GM12878 (cell line): ENCODE results near the gene CS.

Experiments used
- EP300 ChIP-seq, 2 experiments: fragments of 150-350 bp in 1 of 2; IDR thresholded peaks; 2 replicates each; pipeline ENCODE4 v1.6.1; 2011 to 2012; ENCODE audit warnings: low read depth in 2 of 2, low read length in 2 of 2, borderline replicate concordance in 1 of 2, improper control_type of control experiment in 1 of 2, inconsistent platforms in 1 of 2; ENCODE audit not compliant: control insufficient read depth in 1 of 2
- EZH2 ChIP-seq: IDR thresholded peaks from 2 replicates; pipeline ENCODE4 v1.6.1; 2012; ENCODE audit warnings: low read depth, mild to moderate bottlenecking, control low read depth, inconsistent platforms, low read length, borderline replicate concordance; ENCODE audit not compliant: control insufficient read depth
- HDAC2 ChIP-seq: fragments of 200-600 bp; sonication (generic); IDR thresholded peaks from 2 replicates; pipeline ENCODE4 v1.6.1; 2017
- PML ChIP-seq: IDR thresholded peaks from 2 replicates; pipeline ENCODE4 v1.6.1; 2012; ENCODE audit warnings: low read length, inconsistent platforms
- SREBF2 ChIP-seq: IDR thresholded peaks from 2 replicates; pipeline ENCODE4 v1.6.1; 2012; ENCODE audit warnings: mild to moderate bottlenecking, low read length
- SRF ChIP-seq, 2 experiments: IDR thresholded peaks; 2 replicates each; pipeline ENCODE4 v1.6.1; 2011; ENCODE audit warnings: low read depth in 2 of 2, low read length in 2 of 2, mild to moderate bottlenecking in 1 of 2, moderate library complexity in 1 of 2
- STAT3 ChIP-seq: IDR thresholded peaks from 2 replicates; pipeline ENCODE4 v1.6.1; 2011; ENCODE audit warnings: low read depth, low read length, improper control_type of control experiment
- TF ChIP-seq, protein P1 (sequence below), 3 experiments: IDR thresholded peaks in 2 of 3; conservative IDR thresholded peaks in 1 of 3; 2 replicates each; pipeline ENCODE4 v1.5.1; 2011; ENCODE audit warnings: low read depth in 3 of 3, low read length in 3 of 3, mild to moderate bottlenecking in 3 of 3, control low read depth in 2 of 3, moderate library complexity in 2 of 3, inconsistent platforms in 1 of 3, mixed read lengths in 1 of 3; ENCODE audit not compliant: control insufficient read depth in 2 of 3, insufficient read depth in 1 of 3; ENCODE audit errors: extremely low read depth in 1 of 3

DNA sequence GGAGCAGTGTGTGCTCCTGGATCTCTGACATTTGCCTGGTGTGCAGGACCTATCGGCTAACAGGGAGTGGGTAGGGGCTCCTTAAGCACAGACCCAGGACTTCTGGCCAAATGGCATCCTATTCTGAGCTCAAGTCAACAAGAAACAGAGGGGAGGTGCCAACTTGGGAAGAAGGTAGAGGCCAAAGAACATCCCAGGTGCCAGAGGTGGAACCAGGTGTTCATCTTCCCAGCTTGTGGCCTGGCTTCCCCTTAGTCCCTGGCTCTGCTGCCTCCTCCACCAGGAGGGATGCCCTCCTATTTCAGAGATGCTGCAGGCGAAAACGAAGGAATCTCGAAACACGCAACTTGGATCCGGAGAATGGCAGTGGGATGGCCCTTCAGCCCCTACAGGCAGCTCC, 64.0 kb downstream of the CS start:
- TF ChIP-seq PML (no peak), HDAC2 (no peak), EP300 (IDR thresholded peaks at IDR 0.05; ENCODE audit: borderline replicate concordance in 1 of 2, control insufficient read depth in 1 of 2, low read depth in 2 of 2, low read length in 2 of 2) (no peak), SRF (IDR thresholded peaks at IDR 0.05; ENCODE audit: low read depth in 2 of 2, low read length in 2 of 2) (no peak), STAT3 (no peak), EZH2 (no peak), SREBF2 (no peak)
- TF ChIP-seq, protein P1, sequence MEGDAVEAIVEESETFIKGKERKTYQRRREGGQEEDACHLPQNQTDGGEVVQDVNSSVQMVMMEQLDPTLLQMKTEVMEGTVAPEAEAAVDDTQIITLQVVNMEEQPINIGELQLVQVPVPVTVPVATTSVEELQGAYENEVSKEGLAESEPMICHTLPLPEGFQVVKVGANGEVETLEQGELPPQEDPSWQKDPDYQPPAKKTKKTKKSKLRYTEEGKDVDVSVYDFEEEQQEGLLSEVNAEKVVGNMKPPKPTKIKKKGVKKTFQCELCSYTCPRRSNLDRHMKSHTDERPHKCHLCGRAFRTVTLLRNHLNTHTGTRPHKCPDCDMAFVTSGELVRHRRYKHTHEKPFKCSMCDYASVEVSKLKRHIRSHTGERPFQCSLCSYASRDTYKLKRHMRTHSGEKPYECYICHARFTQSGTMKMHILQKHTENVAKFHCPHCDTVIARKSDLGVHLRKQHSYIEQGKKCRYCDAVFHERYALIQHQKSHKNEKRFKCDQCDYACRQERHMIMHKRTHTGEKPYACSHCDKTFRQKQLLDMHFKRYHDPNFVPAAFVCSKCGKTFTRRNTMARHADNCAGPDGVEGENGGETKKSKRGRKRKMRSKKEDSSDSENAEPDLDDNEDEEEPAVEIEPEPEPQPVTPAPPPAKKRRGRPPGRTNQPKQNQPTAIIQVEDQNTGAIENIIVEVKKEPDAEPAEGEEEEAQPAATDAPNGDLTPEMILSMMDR (IDR thresholded peaks at IDR 0.05 in 2 of 3, conservative IDR thresholded peaks at IDR 0.05 in 1 of 3; ENCODE audit: control insufficient read depth in 2 of 3, extremely low read depth in 1 of 3, insufficient read depth in 1 of 3, low read depth in 3 of 3, low read length in 3 of 3) = no peak
